Nucleus accumbens (tissue), 56 donors: Measurements from ENCODE around the gene APLF.
"Not testable (repeated sequence)": the region's sequence is repeated elsewhere in the genome, so short reads cannot be mapped to it uniquely, and the experiment has no call there.

ENCODE experiments used
- DNase-seq, 56 donors: peaks; one replicate each; lab custom pipeline; 2025; lab: John Stamatoyannopoulos, UW

APLF gene

GRCh38 chr2:68566362-68566761 is 99.0 kb downstream of the APLF start:
- DNase-seq, result no peak

- no peak for DNase-seq
Measured at GRCh38 chr2:68568116-68568515, 100.7 kb downstream of the APLF start.

- DNase-seq, result no peak
Measured at GRCh38 chr2:68569604-68570003, 102.2 kb downstream of the APLF start.

- not testable (repeated sequence) for DNase-seq
Measured at GRCh38 chr2:68570434-68570833, 103.0 kb downstream of the APLF start.

- DNase-seq, result no peak
Measured at GRCh38 chr2:68574202-68574791, 106.9 kb downstream of the APLF start.

GRCh38 chr2:68577183-68577582 is 109.8 kb downstream of the APLF start:
- no peak for DNase-seq

GRCh38 chr2:68579689-68580088 is 112.3 kb downstream of the APLF start:
- DNase-seq, result no peak

GRCh38 chr2:68588589-68588988 is 121.2 kb downstream of the APLF start:
- no peak for DNase-seq

GRCh38 chr2:68589963-68590362 is 122.6 kb downstream of the APLF start:
- no peak for DNase-seq

- DNase-seq, result no peak
Measured at GRCh38 chr2:68590702-68591101, 123.3 kb downstream of the APLF start.

GRCh38 chr2:68591225-68591624 is 123.8 kb downstream of the APLF start:
- no peak for DNase-seq

GRCh38 chr2:68594041-68594440 is 126.7 kb downstream of the APLF start:
- DNase-seq, result no peak

GRCh38 chr2:68594674-68595492 is 127.5 kb downstream of the APLF start:
- DNase-seq, result peak in 1 of 56 donors; percentile 0

GRCh38 chr2:68595493-68595785 is 128.1 kb downstream of the APLF start:
- DNase-seq, result not testable (repeated sequence)

GRCh38 chr2:68600495-68600894 is 133.1 kb downstream of the APLF start:
- DNase-seq, result not testable (repeated sequence)

- no peak for DNase-seq
Measured at GRCh38 chr2:68603059-68603458, 135.7 kb downstream of the APLF start.

- DNase-seq, result no peak
Measured at GRCh38 chr2:68604077-68604476, 136.7 kb downstream of the APLF start.

- no peak for DNase-seq
Measured at GRCh38 chr2:68605939-68606338, 138.6 kb downstream of the APLF start.

- DNase-seq, result no peak
Measured at GRCh38 chr2:68606759-68607158, 139.4 kb downstream of the APLF start.

GRCh38 chr2:68607837-68608236 is 140.5 kb downstream of the APLF start:
- DNase-seq, result no peak

GRCh38 chr2:68612765-68613519 is 145.6 kb downstream of the APLF start:
- DNase-seq, result no peak

- no peak for DNase-seq
Measured at GRCh38 chr2:68620772-68621171, 153.4 kb downstream of the APLF start.
